HG02610 (cell line): ENCODE results near the gene PTPN21.

Experiments
- ATAC-seq: cut with Tn5 transposase; IDR thresholded peaks from one replicate; pipeline ENCODE4 v1.9.1; 2021; ENCODE audit warnings: mild to moderate bottlenecking, moderate library complexity; ENCODE audit not compliant: unreplicated experiment

PTPN21 gene

DNA sequence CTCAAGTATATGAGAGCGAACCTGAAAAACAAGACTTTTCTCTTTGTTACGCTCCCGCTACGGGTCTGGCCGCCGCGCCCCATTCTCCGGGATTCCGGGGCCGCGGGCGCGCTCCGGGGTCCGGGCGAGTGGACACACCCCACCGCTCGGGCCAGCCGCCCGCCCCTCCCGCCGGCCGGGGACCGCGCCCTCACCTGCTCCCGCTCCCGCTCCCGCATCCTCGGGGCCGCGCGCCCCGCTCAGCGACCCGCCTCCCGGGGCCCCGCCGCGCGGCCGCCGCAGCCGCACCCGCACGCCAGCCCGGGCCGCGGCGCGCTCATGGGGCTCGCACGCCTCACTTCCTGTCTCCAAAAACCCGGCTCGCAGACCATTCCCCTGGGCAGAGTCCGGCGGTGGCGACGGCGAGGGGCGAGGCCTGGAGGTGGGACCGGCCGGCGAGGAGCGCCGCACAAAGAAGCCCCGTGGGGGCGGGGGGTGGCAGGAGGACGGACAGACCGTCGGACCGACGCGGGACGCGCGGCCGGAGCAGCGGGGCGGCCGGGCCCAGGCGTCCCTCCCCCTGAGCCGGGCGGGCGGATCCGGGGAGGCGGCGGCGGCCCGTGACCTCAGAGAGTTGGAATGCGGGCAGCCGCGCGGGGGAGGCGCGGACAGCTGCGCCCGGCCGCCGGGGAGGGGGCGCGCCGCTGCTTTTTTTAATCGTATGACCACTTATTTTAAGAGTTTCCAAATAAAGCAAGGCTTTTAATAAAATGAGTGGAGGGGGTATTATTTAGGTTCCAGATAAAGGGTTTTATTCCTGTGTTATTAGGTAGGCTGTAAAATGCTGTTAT, at the start of gene PTPN21:
Gene PTPN21 (minus strand): TSS at position 551 of the 830 bp plus-strand sequence. CDS start 4,590 bp downstream, outside the sequence.
- ATAC-seq, result no peak

GRCh38 chr14:88604212-88604611, 49.4 kb upstream of the PTPN21 start:
- no peak for ATAC-seq

GRCh38 chr14:88599761-88600439, 45.1 kb upstream of the PTPN21 start:
- peak; percentile 95 for ATAC-seq

- no peak for ATAC-seq
Measured at GRCh38 chr14:88599326-88599725, 44.5 kb upstream of the PTPN21 start.

DNA sequence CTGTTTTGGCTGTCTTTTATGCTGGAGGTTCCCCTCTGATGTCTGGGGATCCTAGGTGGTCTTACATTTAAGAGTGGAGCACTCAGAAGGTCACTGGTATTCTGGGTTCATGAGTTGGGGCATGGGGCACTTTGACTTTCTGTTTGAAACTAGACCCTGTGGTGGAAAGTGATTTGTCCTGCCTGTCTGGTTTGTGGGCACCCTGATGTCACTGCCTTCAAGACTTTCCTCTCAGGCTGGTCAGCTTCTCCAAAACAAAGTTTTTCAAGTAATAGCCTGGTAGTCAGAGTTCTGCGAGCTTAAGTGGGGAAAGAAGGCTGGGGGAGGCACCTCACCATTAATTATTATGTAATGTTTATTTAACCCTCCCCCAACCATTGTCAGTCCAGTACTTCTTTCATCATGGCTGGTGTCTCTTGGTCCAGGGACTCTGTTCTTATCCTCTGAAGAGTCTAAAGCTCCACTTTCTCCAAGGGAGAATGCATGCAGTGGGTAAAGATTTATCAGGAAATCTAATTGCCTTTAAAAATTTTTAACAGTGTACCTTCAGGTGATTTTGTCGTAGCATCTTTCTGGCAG, 43.4 kb upstream of the PTPN21 start:
- no peak for ATAC-seq

GRCh38 chr14:88597601-88598000, 42.8 kb upstream of the PTPN21 start:
- ATAC-seq, result no peak

- no peak for ATAC-seq
Measured at GRCh38 chr14:88597038-88597437, 42.2 kb upstream of the PTPN21 start.

- ATAC-seq, result no peak
Measured at GRCh38 chr14:88592031-88592430, 37.2 kb upstream of the PTPN21 start.

DNA sequence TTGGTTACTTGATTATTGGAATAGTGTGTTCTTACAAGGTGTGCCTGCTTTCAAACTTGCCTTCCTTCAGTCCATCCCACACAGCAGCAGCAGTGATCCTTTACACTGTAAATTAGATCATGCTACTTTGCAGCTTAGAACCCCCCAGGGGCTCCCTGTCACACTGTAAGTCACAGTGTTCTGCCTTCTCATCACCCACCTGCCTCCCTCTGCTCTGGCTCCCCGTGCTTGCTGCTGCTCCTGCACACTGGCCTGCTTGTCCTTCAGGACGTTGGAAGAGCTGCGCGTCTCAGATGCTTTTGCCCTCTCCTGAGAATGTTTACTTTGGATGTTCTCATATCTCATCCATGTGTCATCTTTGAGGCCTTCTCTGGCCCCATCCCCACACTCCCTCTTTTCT, 35.4 kb upstream of the PTPN21 start:
- no peak for ATAC-seq

DNA sequence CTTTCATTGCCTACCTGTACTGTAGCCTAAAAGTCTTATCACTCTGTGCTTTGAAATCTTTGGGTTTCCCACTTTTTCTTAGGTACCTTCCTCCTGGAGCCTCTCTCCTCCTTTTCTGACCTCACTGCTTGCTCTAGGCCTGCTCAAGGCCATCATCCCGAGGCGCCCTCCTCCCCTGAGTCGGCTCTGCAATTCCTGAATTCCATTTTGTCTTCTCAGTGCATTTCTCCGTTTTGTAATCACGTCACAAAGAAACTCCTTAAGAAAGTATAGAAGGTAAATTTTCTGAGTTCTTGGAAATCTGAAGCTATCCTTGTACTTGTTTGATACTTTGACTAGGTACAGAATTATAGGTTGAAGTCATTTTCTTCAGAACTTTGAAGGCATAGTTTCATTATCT, 33.3 kb upstream of the PTPN21 start:
- ATAC-seq, result no peak

- ATAC-seq, result no peak
Measured at GRCh38 chr14:88584451-88584850, 29.6 kb upstream of the PTPN21 start.

DNA sequence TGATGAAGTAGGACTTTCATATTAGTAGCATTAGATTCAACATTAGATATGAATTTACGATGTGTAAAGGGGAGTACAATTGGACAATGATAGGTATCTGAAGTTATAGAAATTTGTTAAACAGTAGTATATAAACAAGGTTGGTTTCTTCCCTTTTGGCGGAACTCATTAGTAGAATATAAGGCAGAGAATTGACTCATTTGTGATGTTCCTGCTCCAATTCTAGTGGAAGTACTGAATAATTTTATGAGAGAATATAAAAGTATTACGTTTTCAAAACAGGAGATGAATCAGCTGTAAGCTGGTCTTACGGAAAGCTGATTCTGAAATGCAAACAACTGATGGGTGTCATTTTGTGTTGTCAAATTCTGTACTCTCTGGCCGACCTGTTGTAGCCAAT, 21.4 kb upstream of the PTPN21 start:
- ATAC-seq, result no peak

DNA sequence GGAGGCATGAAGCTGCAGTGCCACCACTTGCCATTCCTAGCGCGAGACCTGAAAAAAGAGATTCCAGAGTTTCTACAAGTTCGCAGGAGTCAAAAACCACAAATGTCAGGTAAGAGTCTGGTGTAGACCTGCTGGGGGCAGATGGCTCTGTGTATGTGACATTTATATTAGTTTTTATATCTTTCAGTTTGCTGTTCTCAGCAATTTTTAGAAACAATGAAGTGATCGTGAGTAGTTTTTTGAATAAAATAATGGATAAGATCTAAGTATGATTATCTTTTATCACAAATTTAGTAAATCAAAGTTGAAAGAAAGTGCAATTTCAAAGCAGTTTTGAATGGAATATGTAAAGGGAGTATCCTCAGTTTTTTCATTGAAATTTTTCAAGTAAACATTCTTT, 17.3 kb upstream of the PTPN21 start:
- no peak for ATAC-seq

GRCh38 chr14:88568196-88568595, 13.4 kb upstream of the PTPN21 start:
- no peak for ATAC-seq

GRCh38 chr14:88565427-88565826, 10.6 kb upstream of the PTPN21 start:
- ATAC-seq, result no peak

GRCh38 chr14:88563845-88564244, 9.0 kb upstream of the PTPN21 start:
- no peak for ATAC-seq

- peak; percentile 96 for ATAC-seq
Measured at GRCh38 chr14:88562831-88563686, 8.3 kb upstream of the PTPN21 start, which contains the start of gene ZC3H14. ZC3H14 (plus strand) TSS chr14:88563037; CDS start chr14:88563134, 97 bp downstream.

DNA sequence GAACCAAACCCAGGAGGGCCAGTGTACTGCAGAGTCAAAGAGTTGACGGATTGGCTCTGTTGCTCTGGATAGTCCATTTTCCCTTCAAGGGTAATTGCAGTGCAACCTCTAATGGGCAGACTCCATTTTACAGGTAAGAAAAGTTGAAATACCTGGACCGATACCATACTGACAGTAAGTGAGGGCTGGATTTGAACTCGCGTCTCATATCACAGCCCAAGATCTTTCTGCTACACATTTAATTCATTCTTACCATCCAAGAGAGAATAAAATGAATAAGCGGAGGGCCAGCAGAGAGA, 7.7 kb upstream of the PTPN21 start:
- ATAC-seq, result no peak

DNA sequence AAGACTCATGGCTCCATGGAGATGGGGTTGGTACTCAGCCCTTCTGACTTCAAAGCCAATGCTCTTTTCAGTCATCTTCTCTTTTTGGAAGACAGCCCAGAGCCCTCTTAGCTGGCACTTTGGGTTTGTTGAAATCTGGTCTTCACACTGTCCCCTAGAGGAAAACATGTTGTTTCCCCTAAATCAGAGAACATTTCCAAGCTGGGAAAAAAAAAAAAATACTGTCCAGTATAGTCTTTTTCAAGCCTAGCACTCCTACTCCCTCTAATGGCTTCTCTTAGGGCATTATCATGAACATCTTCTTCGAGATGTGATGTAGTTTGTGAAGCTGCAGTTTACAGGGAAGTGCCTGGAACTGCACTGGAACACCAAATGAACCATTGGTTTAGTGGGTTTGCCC, 5.0 kb upstream of the PTPN21 start:
- ATAC-seq, result no peak

- no peak for ATAC-seq
Measured at GRCh38 chr14:88556581-88556980, 1.8 kb upstream of the PTPN21 start.

- ATAC-seq, result no peak
Measured at GRCh38 chr14:88553886-88554456, 836 bp downstream of the PTPN21 start.
